Neuronal stem cell (in vitro differentiated cells): ENCODE data around the gene FBLN7. TPM values are rescaled to one million over a fixed set of nuclear protein-coding genes. Genes with fewer than 3 reads are reported as not detected.

Experiments
- DNase-seq: peaks from one replicate; pipeline ENCODE4 v3.0.0-alpha.2; 2013; ENCODE audit warnings: low spot score
- H2AFZ ChIP-seq: one replicate; pipeline ENCODE4 v1.6.1; 2013; ENCODE audit warnings: mild to moderate bottlenecking, low read length, inconsistent platforms
- H2AK5ac ChIP-seq: 2 replicates; pipeline ENCODE4 v1.6.1; 2013; ENCODE audit warnings: low read depth, mild to moderate bottlenecking, inconsistent platforms, low read length, moderate library complexity, mixed read lengths
- H2BK120ac ChIP-seq: 2 replicates; pipeline ENCODE4 v1.6.1; 2013; ENCODE audit warnings: low read depth, mild to moderate bottlenecking, inconsistent platforms, low read length, moderate library complexity, mixed read lengths
- H2BK12ac ChIP-seq: one replicate; pipeline ENCODE4 v1.6.1; 2013; ENCODE audit warnings: low read length, inconsistent platforms
- H2BK15ac ChIP-seq: 2 replicates; pipeline ENCODE4 v1.6.1; 2013; ENCODE audit warnings: mild to moderate bottlenecking, low read length, inconsistent platforms, mixed read lengths
- H2BK5ac ChIP-seq: one replicate; pipeline ENCODE4 v1.6.1; 2013; ENCODE audit warnings: inconsistent platforms, mild to moderate bottlenecking, low read length, moderate library complexity
- H3K14ac ChIP-seq: one replicate; pipeline ENCODE4 v1.6.1; 2013; ENCODE audit warnings: low read length, inconsistent platforms
- H3K18ac ChIP-seq: 2 replicates; pipeline ENCODE4 v1.6.1; 2013; ENCODE audit warnings: low read length, inconsistent platforms
- H3K23ac ChIP-seq: 2 replicates; pipeline ENCODE4 v1.6.1; 2013; ENCODE audit warnings: low read depth, mild to moderate bottlenecking, mixed read lengths, low read length, inconsistent platforms; ENCODE audit not compliant: poor library complexity
- H3K27ac ChIP-seq: replicated peaks from 3 replicates; pipeline ENCODE4 v1.5.1; 2013; ENCODE audit warnings: low read length, inconsistent platforms
- H3K27me3 ChIP-seq, 3 experiments: 2 replicates each; pipeline ENCODE4 v1.6.1; 2013; ENCODE audit warnings: low read length in 3 of 3, mild to moderate bottlenecking in 2 of 3, inconsistent platforms in 1 of 3, low read depth in 1 of 3, mixed read lengths in 1 of 3, moderate library complexity in 1 of 3; ENCODE audit not compliant: control insufficient read depth in 3 of 3, insufficient read depth in 3 of 3
- H3K36me3 ChIP-seq, 2 donors: replicated peaks in 1 of 2; 2 replicates each; pipeline ENCODE4 v1.6.1; 2013; ENCODE audit warnings: low read length in 2 of 2; ENCODE audit not compliant: control insufficient read depth in 2 of 2, insufficient read depth in 2 of 2
- H3K4ac ChIP-seq: 2 replicates; pipeline ENCODE4 v1.6.1; 2013; ENCODE audit warnings: inconsistent platforms, mild to moderate bottlenecking, low read length, moderate library complexity
- H3K4me1 ChIP-seq, 2 donors: 1 replicate in 1 of 2; 2 replicates in 1 of 2; pipeline ENCODE4 v1.6.1; 2013; ENCODE audit warnings: low read length in 2 of 2, low read depth in 1 of 2; ENCODE audit not compliant: control insufficient read depth in 2 of 2, insufficient read depth in 1 of 2
- H3K4me2 ChIP-seq: one replicate; pipeline ENCODE4 v1.6.1; 2013; ENCODE audit warnings: mild to moderate bottlenecking, low read length, inconsistent platforms; ENCODE audit not compliant: insufficient read depth, poor library complexity, severe bottlenecking
- H3K4me3 ChIP-seq, 2 donors: 2 replicates each; pipeline ENCODE4 v1.5.1; 2013; ENCODE audit warnings: low read length in 2 of 2, mild to moderate bottlenecking in 2 of 2, inconsistent platforms in 1 of 2, moderate library complexity in 1 of 2
- H3K79me1 ChIP-seq: one replicate; pipeline ENCODE4 v1.6.1; 2013; ENCODE audit warnings: low read depth, mild to moderate bottlenecking, inconsistent platforms, low read length, moderate library complexity
- H3K9ac ChIP-seq: one replicate; pipeline ENCODE4 v1.6.1; 2013; ENCODE audit warnings: mild to moderate bottlenecking, low read depth, low read length, inconsistent platforms; ENCODE audit not compliant: poor library complexity
- H3K9me3 ChIP-seq, 2 donors: replicated peaks in 1 of 2; 2 replicates each; pipeline versions ENCODE3 to v1.6.1; 2013; ENCODE audit warnings: low read length in 2 of 2, mild to moderate bottlenecking in 2 of 2, inconsistent platforms in 1 of 2, low read depth in 1 of 2, mixed read lengths in 1 of 2, moderate library complexity in 1 of 2; ENCODE audit not compliant: control insufficient read depth in 2 of 2, insufficient read depth in 1 of 2
- H4K8ac ChIP-seq: one replicate; pipeline ENCODE4 v1.6.1; 2013; ENCODE audit warnings: low read depth, mild to moderate bottlenecking, inconsistent platforms, low read length, moderate library complexity
- H4K91ac ChIP-seq: one replicate; pipeline ENCODE4 v1.6.1; 2013; ENCODE audit warnings: low read length, low read depth, mild to moderate bottlenecking, inconsistent platforms; ENCODE audit not compliant: poor library complexity
- WGBS, 2 donors: extraction: QIAGEN DNeasy Blood & Tissue Kit; methylation state at CpG; one replicate each; pipeline ENCODE4 v1.1.7; 2013; ENCODE audit warnings: missing lambda C conversion rate in 2 of 2, mixed read lengths in 1 of 2; ENCODE audit not compliant: insufficient read length in 2 of 2, insufficient replicate concordance in 1 of 2; ENCODE audit errors: extremely low coverage in 2 of 2; 5-methylcytosine and 5-hydroxymethylcytosine counted together
- polyA plus RNA-seq, 2 experiments: library from polyadenylated mRNA; stranded (reverse); fragments of 200-250 nt; gene quantifications; one replicate each; pipeline ENCODE4 v1.2.3, GENCODE V29; 2013

Gene FBLN7
- polyA plus RNA-seq (2013, experiment 1 of 2): 26.4 TPM
- polyA plus RNA-seq (2013, experiment 2 of 2): 27.2 TPM

- H3K14ac ChIP-seq: no peak within 1 kb of the TSS
- H2AFZ ChIP-seq: peak within 1 kb of the TSS; percentile 88
- peaks cover 0 to 13% of the 10 kb centered on the region in 2 donors for H3K36me3 ChIP-seq
- no peaks in the 10 kb centered on the region for H3K9me3 ChIP-seq
- H3K18ac ChIP-seq: peak within 1 kb of the TSS; percentile 93
- H3K9ac ChIP-seq: peak within 1 kb of the TSS; percentile 87
- H4K91ac ChIP-seq: no peak within 1 kb of the TSS
- H2BK5ac ChIP-seq: no peak within 1 kb of the TSS
- H3K4me2 ChIP-seq: peak within 1 kb of the TSS; percentile 59
- H3K23ac ChIP-seq: peak within 1 kb of the TSS; percentile 6
- no peak within 1 kb of the TSS for H2BK15ac ChIP-seq
- peaks cover 11% of the 10 kb centered on the region for H3K79me1 ChIP-seq
- peak within 1 kb of the TSS; percentile 56 for H3K27ac ChIP-seq
- H2AK5ac ChIP-seq: no peak within 1 kb of the TSS
- peaks cover 0 to 22% of the 10 kb centered on the region in 2 donors for H3K4me1 ChIP-seq
- H3K4me3 ChIP-seq: peak within 1 kb of the TSS; percentile 52 to 83
- peak within 1 kb of the TSS; percentile 47 for H2BK12ac ChIP-seq
- H3K27me3 ChIP-seq: peaks cover 0 to 5% (median 5%) of the 10 kb centered on the region in 3 experiments
- no peak for DNase-seq
- no peak within 1 kb of the TSS for H4K8ac ChIP-seq
- no CpG with 5 or more reads among the region's 84 CpGs for WGBS, 2 donors
- H2BK120ac ChIP-seq: no peak within 1 kb of the TSS
- H3K4ac ChIP-seq: no peak within 1 kb of the TSS
Measured at GRCh38 chr2:112138159-112139032, at the start of gene FBLN7. Gene FBLN7 (plus strand): TSS chr2:112138385. CDS start chr2:112138656, 271 bp downstream.

- H3K79me1 ChIP-seq: no peaks in the 10 kb centered on the region
- no peaks in the 10 kb centered on the region for H3K27me3 ChIP-seq
- no peak overlapping the region for H4K91ac ChIP-seq
- H3K9ac ChIP-seq: no peak overlapping the region
- no peak overlapping the region for H2BK12ac ChIP-seq
- H3K4me3 ChIP-seq: no peak overlapping the region
- no peak overlapping the region for H3K27ac ChIP-seq
- no peak for DNase-seq
- no peaks in the 10 kb centered on the region for H3K4me1 ChIP-seq
- H2BK15ac ChIP-seq: no peak overlapping the region
- WGBS, 2 donors: no CpG with 5 or more reads among the region's 5 CpGs
- no peak overlapping the region for H3K14ac ChIP-seq
- no peaks in the 10 kb centered on the region for H3K9me3 ChIP-seq
- H3K18ac ChIP-seq: no peak overlapping the region
- H2AFZ ChIP-seq: no peak overlapping the region
- no peak overlapping the region for H3K4ac ChIP-seq
- H3K36me3 ChIP-seq: peaks cover 5 to 68% of the 10 kb centered on the region in 2 donors
- H2BK5ac ChIP-seq: no peak overlapping the region
- no peak overlapping the region for H3K4me2 ChIP-seq
- no peak overlapping the region for H3K23ac ChIP-seq
- H2AK5ac ChIP-seq: no peak overlapping the region
- H2BK120ac ChIP-seq: no peak overlapping the region
- H4K8ac ChIP-seq: no peak overlapping the region
Measured at GRCh38 chr2:112089375-112089774, 48.8 kb upstream of the FBLN7 start.

- Histone ChIP-seq H3K9me3 (peaks cover 0 to 2% of the 10 kb centered on the region in 2 donors), H2AK5ac (no peak overlapping the region), H3K23ac (no peak overlapping the region), H3K27me3 (no peaks in the 10 kb centered on the region), H3K4me3 (no peak overlapping the region), H3K14ac (no peak overlapping the region), H4K8ac (no peak overlapping the region), H3K27ac (no peak overlapping the region), H3K36me3 (peaks cover 5 to 52% of the 10 kb centered on the region in 2 donors), H3K9ac (no peak overlapping the region), H2AFZ (no peak overlapping the region), H3K79me1 (no peaks in the 10 kb centered on the region), H3K4ac (no peak overlapping the region), H2BK5ac (no peak overlapping the region), H2BK120ac (no peak overlapping the region), H2BK12ac (no peak overlapping the region), H2BK15ac (no peak overlapping the region), H3K18ac (no peak overlapping the region), H3K4me1 (no peaks in the 10 kb centered on the region), H3K4me2 (no peak overlapping the region), H4K91ac (no peak overlapping the region)
- no CpG with 5 or more reads among the region's 6 CpGs for WGBS, 2 donors
- no peak for DNase-seq
Measured at GRCh38 chr2:112092286-112093041, 45.7 kb upstream of the FBLN7 start.

GRCh38 chr2:112093216-112093615 is 45.0 kb upstream of the FBLN7 start:
- Histone ChIP-seq H4K8ac (no peak overlapping the region), H3K23ac (no peak overlapping the region), H2BK15ac (no peak overlapping the region), H3K36me3 (peaks cover 3 to 47% of the 10 kb centered on the region in 2 donors), H3K27ac (no peak overlapping the region), H2AFZ (no peak overlapping the region), H3K9me3 (peaks cover 0 to 2% of the 10 kb centered on the region in 2 donors), H3K4me1 (no peaks in the 10 kb centered on the region), H3K14ac (no peak overlapping the region), H3K79me1 (no peaks in the 10 kb centered on the region), H2BK12ac (no peak overlapping the region), H3K9ac (no peak overlapping the region), H2AK5ac (no peak overlapping the region), H3K4me3 (no peak overlapping the region), H2BK5ac (no peak overlapping the region), H3K4ac (no peak overlapping the region), H4K91ac (no peak overlapping the region), H3K27me3 (no peaks in the 10 kb centered on the region), H2BK120ac (no peak overlapping the region), H3K4me2 (no peak overlapping the region), H3K18ac (no peak overlapping the region)
- no peak for DNase-seq
- WGBS, 2 donors: no CpG with 5 or more reads among the region's 1 CpG
